ENCODE data around the gene RBM20.

RBM20 gene

GRCh38 chr10:110829721-110830410 is 185.7 kb downstream of the RBM20 start:
- in situ Hi-C loops (cut with MboI; ENCODE audit: low pct_unique_long_range_greater_than_20kb, low sequenced_read_pairs, unreplicated experiment): no loop called here
- TF ChIP-seq CTCF (IDR thresholded peaks at IDR 0.05; ENCODE audit: extremely low read depth, insufficient read depth, missing control alignments): no peak

GRCh38 chr10:110833234-110833940 is 189.3 kb downstream of the RBM20 start:
- no peak for TF ChIP-seq CTCF (IDR thresholded peaks at IDR 0.05; ENCODE audit: extremely low read depth, insufficient read depth, missing control alignments)
- DNase-seq (ENCODE audit: low spot score): no peak
- in situ Hi-C loops (cut with MboI; ENCODE audit: low pct_unique_long_range_greater_than_20kb, low sequenced_read_pairs, unreplicated experiment): no loop called here

More at GRCh38 chr10:110829721-110830410, 185.7 kb downstream of the RBM20 start:
- DNase-seq (ENCODE audit: low spot score): no peak

GRCh38 chr10:110833941-110834628 is 189.9 kb downstream of the RBM20 start:
- in situ Hi-C loops (cut with MboI; ENCODE audit: low pct_unique_long_range_greater_than_20kb, low sequenced_read_pairs, unreplicated experiment): no loop called here
- TF ChIP-seq CTCF (IDR thresholded peaks at IDR 0.05; ENCODE audit: extremely low read depth, insufficient read depth, missing control alignments): no peak
- DNase-seq (ENCODE audit: low spot score): no peak

GRCh38 chr10:110834629-110835301 is 190.6 kb downstream of the RBM20 start:
- TF ChIP-seq CTCF (IDR thresholded peaks at IDR 0.05; ENCODE audit: extremely low read depth, insufficient read depth, missing control alignments): no peak
- no peak for DNase-seq (ENCODE audit: low spot score)
- in situ Hi-C loops (cut with MboI; ENCODE audit: low pct_unique_long_range_greater_than_20kb, low sequenced_read_pairs, unreplicated experiment): no loop called here

GRCh38 chr10:110835841-110836240 is 191.7 kb downstream of the RBM20 start:
- in situ Hi-C loops (cut with MboI; ENCODE audit: low pct_unique_long_range_greater_than_20kb, low sequenced_read_pairs, unreplicated experiment): no loop called here
- TF ChIP-seq CTCF (IDR thresholded peaks at IDR 0.05; ENCODE audit: extremely low read depth, insufficient read depth, missing control alignments): no peak
- DNase-seq (ENCODE audit: low spot score): no peak

- no peak for TF ChIP-seq CTCF (IDR thresholded peaks at IDR 0.05; ENCODE audit: extremely low read depth, insufficient read depth, missing control alignments)
- in situ Hi-C loops (cut with MboI; ENCODE audit: low pct_unique_long_range_greater_than_20kb, low sequenced_read_pairs, unreplicated experiment): no loop called here
- DNase-seq (ENCODE audit: low spot score): no peak
Observed at GRCh38 chr10:110836706-110837105, 192.6 kb downstream of the RBM20 start.
